Head of caudate nucleus (tissue), 42 donors: Measurements from ENCODE around the gene CLDN11.

ENCODE experiments used
- DNase-seq, 42 donors: peaks; one replicate each; pipeline versions ENCODE4 v3.0.0 to v3.0.0-alpha.2; 2020 to 2021; ENCODE audit warnings: mixed read lengths in 7 of 42
- intact Hi-C: fragments of 100-400 bp; cut with DNase I; formaldehyde crosslinking; loops from one replicate; pipeline ENCODE4 v1.15.0; 2022

The CLDN11 gene

GRCh38 chr3:170418422-170419398, at the start of gene CLDN11:
CLDN11 (plus strand) TSS chr3:170418868; CDS start chr3:170419067, 199 bp downstream.
- intact Hi-C loops = loop anchor here (5.0 to 10.0 kb wide), 2 partner anchors 79 to 276 kb away; no protein-coding TSS in a partner anchor

GRCh38 chr3:170368921-170369320, 49.7 kb upstream of the CLDN11 start:
- intact Hi-C loops = no loop called here

More at GRCh38 chr3:170418422-170419398, at the start of gene CLDN11:
- peak; percentile 47 to 93 (median 83) for DNase-seq

GRCh38 chr3:170372190-170372879, 46.3 kb upstream of the CLDN11 start:
- no peak for DNase-seq
- intact Hi-C loops = no loop called here

More at GRCh38 chr3:170368921-170369320, 49.7 kb upstream of the CLDN11 start:
- no peak for DNase-seq

GRCh38 chr3:170383567-170383966, 35.1 kb upstream of the CLDN11 start:
- intact Hi-C loops = no loop called here
- DNase-seq = no peak

- DNase-seq = no peak
- intact Hi-C loops = no loop called here
These were observed 32.2 kb upstream of the CLDN11 start for GRCh38 chr3:170386468-170386867.

- intact Hi-C loops = no loop called here
- DNase-seq = no peak
These were observed 30.7 kb upstream of the CLDN11 start for GRCh38 chr3:170387950-170388349.

- peak in 1 of 42 donors; percentile 26 for DNase-seq
- intact Hi-C loops = no loop called here
These were observed 27.6 kb upstream of the CLDN11 start for GRCh38 chr3:170391108-170391507.

- DNase-seq = no peak
- intact Hi-C loops = no loop called here
These were observed 21.0 kb upstream of the CLDN11 start for GRCh38 chr3:170397685-170398084.

GRCh38 chr3:170405101-170405500, 13.6 kb upstream of the CLDN11 start:
- no peak for DNase-seq
- intact Hi-C loops = no loop called here

GRCh38 chr3:170410428-170411029, 8.1 kb upstream of the CLDN11 start:
- peak in 10 of 42 donors; percentile 45 to 73 (median 54) for DNase-seq
- intact Hi-C loops = loop anchor here (5.0 to 10.0 kb wide), 4 partner anchors 98 to 402 kb away; no protein-coding TSS in a partner anchor

- intact Hi-C loops = loop anchor here (5.0 to 10.0 kb wide), 4 partner anchors 101 to 399 kb away; no protein-coding TSS in a partner anchor
- DNase-seq = no peak
These were observed 5.4 kb upstream of the CLDN11 start for GRCh38 chr3:170413291-170413690.

GRCh38 chr3:170414202-170414663, 4.4 kb upstream of the CLDN11 start:
- DNase-seq = peak in 33 of 42 donors; percentile 34 to 86 (median 67)
- intact Hi-C loops = loop anchor here (5.0 to 10.0 kb wide), 4 partner anchors 102 to 398 kb away; no protein-coding TSS in a partner anchor

GRCh38 chr3:170417090-170417489, 1.6 kb upstream of the CLDN11 start:
- intact Hi-C loops = loop anchor here (5.0 to 10.0 kb wide), 2 partner anchors 80 to 278 kb away; no protein-coding TSS in a partner anchor

GRCh38 chr3:170419557-170420087, 954 bp downstream of the CLDN11 start:
- peak in 40 of 42 donors; percentile 18 to 88 (median 67) for DNase-seq
- intact Hi-C loops = loop anchor here (2.0 to 10.0 kb wide), 3 partner anchors 17 to 275 kb away; no protein-coding TSS in a partner anchor

More at GRCh38 chr3:170417090-170417489, 1.6 kb upstream of the CLDN11 start:
- no peak for DNase-seq

GRCh38 chr3:170420307-170420821, 1.7 kb downstream of the CLDN11 start:
- intact Hi-C loops = loop anchor here (2.0 kb wide), 1 partner anchor 16 kb away; no protein-coding TSS in a partner anchor
- peak in 2 of 42 donors; percentile 33 to 66 for DNase-seq

GRCh38 chr3:170421111-170421641, 2.5 kb downstream of the CLDN11 start:
- peak; percentile 19 to 86 (median 65) for DNase-seq
- intact Hi-C loops = loop anchor here (2.0 kb wide), 1 partner anchor 16 kb away; no protein-coding TSS in a partner anchor

GRCh38 chr3:170421758-170422157, 3.1 kb downstream of the CLDN11 start:
- peak in 1 of 42 donors; percentile 34 for DNase-seq
- intact Hi-C loops = loop anchor here (2.0 kb wide), 1 partner anchor 15 kb away; no protein-coding TSS in a partner anchor
